Measurements from ENCODE around the gene OSBPL10. TPM values are rescaled to one million over a fixed set of nuclear protein-coding genes. Genes with fewer than 3 reads are reported as not detected.

OSBPL10 gene
- total and polyA plus RNA-seq, 2 donors (not counting 1 experiment from before 2014, with no cell fraction given): 7.1 to 7.5 TPM

DNA sequence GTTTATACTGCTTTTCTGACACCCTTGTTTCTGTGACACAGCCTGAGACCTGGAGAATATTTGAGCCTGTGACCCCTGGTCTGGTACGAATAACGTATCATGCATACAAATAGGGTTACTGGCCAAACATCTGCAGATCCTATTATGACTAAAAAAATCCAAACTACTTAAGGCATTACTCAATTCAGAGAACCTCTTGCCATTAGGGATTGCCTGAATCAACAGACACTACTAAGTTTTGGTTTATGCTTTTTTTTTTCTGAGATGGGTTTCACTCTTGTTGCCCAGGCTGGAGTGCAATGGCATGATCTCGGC, 35.4 kb downstream of the OSBPL10 start:
- Histone ChIP-seq H3K4me3 (replicated peaks in 1 of 4; ENCODE audit: control extremely low read depth in 1 of 4, insufficient read depth in 1 of 4, low read depth in 3 of 4, low read length in 4 of 4) (no peak overlapping the region), H3K27ac (ENCODE audit: insufficient read depth, low read length) (no peak overlapping the region), H3K9me3 (ENCODE audit: control insufficient read depth, insufficient read depth, low read depth, low read length) (no peaks in the 10 kb centered on the region), H3K27me3 (ENCODE audit: control insufficient read depth, insufficient read depth, low read length) (no peaks in the 10 kb centered on the region), H3K4me2 (ENCODE audit: extremely low read depth, insufficient read depth, low read length) (no peak overlapping the region), H3K9ac (ENCODE audit: insufficient read depth, low read length) (no peak overlapping the region), H3K36me3 (ENCODE audit: control insufficient read depth, insufficient read depth, low read length) (no peaks in the 10 kb centered on the region), H3K79me2 (ENCODE audit: control insufficient read depth, insufficient read depth, low read length) (no peaks in the 10 kb centered on the region), H3K4me1 (ENCODE audit: control insufficient read depth, extremely low read depth, insufficient read depth, low read length) (peaks cover 3% of the 10 kb centered on the region), H2AFZ (ENCODE audit: low read length) (no peak overlapping the region), H4K20me1 (ENCODE audit: control insufficient read depth, extremely low read depth, insufficient read depth, low read length) (no peaks in the 10 kb centered on the region)
- peak; percentile 56 to 68 for DNase-seq (ENCODE audit: low read depth in 2 of 2)
- no peak for TF ChIP-seq EZH2 (IDR thresholded peaks at IDR 0.05; ENCODE audit: low read length, missing control alignments)
- TF ChIP-seq, protein P1, sequence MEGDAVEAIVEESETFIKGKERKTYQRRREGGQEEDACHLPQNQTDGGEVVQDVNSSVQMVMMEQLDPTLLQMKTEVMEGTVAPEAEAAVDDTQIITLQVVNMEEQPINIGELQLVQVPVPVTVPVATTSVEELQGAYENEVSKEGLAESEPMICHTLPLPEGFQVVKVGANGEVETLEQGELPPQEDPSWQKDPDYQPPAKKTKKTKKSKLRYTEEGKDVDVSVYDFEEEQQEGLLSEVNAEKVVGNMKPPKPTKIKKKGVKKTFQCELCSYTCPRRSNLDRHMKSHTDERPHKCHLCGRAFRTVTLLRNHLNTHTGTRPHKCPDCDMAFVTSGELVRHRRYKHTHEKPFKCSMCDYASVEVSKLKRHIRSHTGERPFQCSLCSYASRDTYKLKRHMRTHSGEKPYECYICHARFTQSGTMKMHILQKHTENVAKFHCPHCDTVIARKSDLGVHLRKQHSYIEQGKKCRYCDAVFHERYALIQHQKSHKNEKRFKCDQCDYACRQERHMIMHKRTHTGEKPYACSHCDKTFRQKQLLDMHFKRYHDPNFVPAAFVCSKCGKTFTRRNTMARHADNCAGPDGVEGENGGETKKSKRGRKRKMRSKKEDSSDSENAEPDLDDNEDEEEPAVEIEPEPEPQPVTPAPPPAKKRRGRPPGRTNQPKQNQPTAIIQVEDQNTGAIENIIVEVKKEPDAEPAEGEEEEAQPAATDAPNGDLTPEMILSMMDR (conservative IDR thresholded peaks at IDR 0.05 in 1 of 2, IDR thresholded peaks at IDR 0.05 in 1 of 2; ENCODE audit: low read depth in 1 of 2, low read length in 2 of 2): no peak

DNA sequence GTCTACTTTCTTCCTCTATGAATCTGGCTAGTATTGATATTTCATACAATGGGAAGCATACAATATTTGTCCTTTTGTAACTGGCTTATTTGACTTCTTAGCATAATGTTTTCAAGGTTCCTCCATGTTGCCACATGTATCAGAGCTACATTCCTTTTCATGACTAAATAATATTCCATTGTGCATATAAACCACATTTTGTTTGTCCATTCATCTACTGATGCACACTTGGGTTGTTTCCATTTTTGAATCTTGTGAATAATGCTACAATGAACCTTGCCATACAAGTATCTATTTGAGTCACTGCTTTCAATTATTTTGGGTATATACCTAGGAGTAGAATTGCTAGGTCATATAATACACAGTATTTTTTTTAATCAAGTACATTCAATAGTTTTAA, 38.0 kb downstream of the OSBPL10 start:
- no peak overlapping the region for H3K4me2 ChIP-seq (ENCODE audit: extremely low read depth, insufficient read depth, low read length)
- no peaks in the 10 kb centered on the region for H3K36me3 ChIP-seq (ENCODE audit: control insufficient read depth, insufficient read depth, low read length)
- H3K27ac ChIP-seq (ENCODE audit: insufficient read depth, low read length): no peak overlapping the region
- H4K20me1 ChIP-seq (ENCODE audit: control insufficient read depth, extremely low read depth, insufficient read depth, low read length): no peaks in the 10 kb centered on the region
- H3K9ac ChIP-seq (ENCODE audit: insufficient read depth, low read length): no peak overlapping the region
- H3K9me3 ChIP-seq (ENCODE audit: control insufficient read depth, insufficient read depth, low read depth, low read length): no peaks in the 10 kb centered on the region
- H2AFZ ChIP-seq (ENCODE audit: low read length): no peak overlapping the region
- no peaks in the 10 kb centered on the region for H3K27me3 ChIP-seq (ENCODE audit: control insufficient read depth, insufficient read depth, low read length)
- no peaks in the 10 kb centered on the region for H3K79me2 ChIP-seq (ENCODE audit: control insufficient read depth, insufficient read depth, low read length)
- H3K4me3 ChIP-seq (replicated peaks in 1 of 4; ENCODE audit: control extremely low read depth in 1 of 4, insufficient read depth in 1 of 4, low read depth in 3 of 4, low read length in 4 of 4): no peak overlapping the region
- DNase-seq (ENCODE audit: low read depth in 2 of 2): no peak
- H3K4me1 ChIP-seq (ENCODE audit: control insufficient read depth, extremely low read depth, insufficient read depth, low read length): peaks cover 3% of the 10 kb centered on the region
- TF ChIP-seq, protein P1 (conservative IDR thresholded peaks at IDR 0.05 in 1 of 2, IDR thresholded peaks at IDR 0.05 in 1 of 2; ENCODE audit: low read depth in 1 of 2, low read length in 2 of 2): no peak
- no peak for TF ChIP-seq EZH2 (IDR thresholded peaks at IDR 0.05; ENCODE audit: low read length, missing control alignments)

DNA sequence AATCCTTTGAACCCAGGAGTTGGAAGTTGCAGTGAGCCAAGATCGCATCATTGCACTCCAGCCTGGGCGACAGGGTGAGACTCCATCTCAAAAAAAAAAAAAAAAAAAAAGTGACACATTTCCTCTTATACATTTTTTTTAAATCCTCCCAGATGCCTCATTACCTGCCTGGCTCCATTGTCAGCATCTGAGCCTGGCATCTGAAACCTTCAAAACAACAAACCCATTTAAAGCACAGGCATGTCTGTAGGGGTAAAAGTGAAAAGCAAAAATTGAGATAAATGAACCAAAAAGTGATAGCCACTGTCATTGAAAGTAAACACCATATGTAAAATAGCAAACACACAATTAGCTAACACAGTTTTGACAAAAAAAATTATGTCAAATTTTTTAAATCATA, 38.6 kb downstream of the OSBPL10 start:
- Histone ChIP-seq H3K4me2 (ENCODE audit: extremely low read depth, insufficient read depth, low read length) (no peak overlapping the region), H4K20me1 (ENCODE audit: control insufficient read depth, extremely low read depth, insufficient read depth, low read length) (no peaks in the 10 kb centered on the region), H3K9me3 (ENCODE audit: control insufficient read depth, insufficient read depth, low read depth, low read length) (no peaks in the 10 kb centered on the region), H3K36me3 (ENCODE audit: control insufficient read depth, insufficient read depth, low read length) (no peaks in the 10 kb centered on the region), H3K27ac (ENCODE audit: insufficient read depth, low read length) (no peak overlapping the region), H3K79me2 (ENCODE audit: control insufficient read depth, insufficient read depth, low read length) (no peaks in the 10 kb centered on the region), H3K27me3 (ENCODE audit: control insufficient read depth, insufficient read depth, low read length) (no peaks in the 10 kb centered on the region), H3K4me1 (ENCODE audit: control insufficient read depth, extremely low read depth, insufficient read depth, low read length) (peaks cover 3% of the 10 kb centered on the region), H3K9ac (ENCODE audit: insufficient read depth, low read length) (no peak overlapping the region), H3K4me3 (replicated peaks in 1 of 4; ENCODE audit: control extremely low read depth in 1 of 4, insufficient read depth in 1 of 4, low read depth in 3 of 4, low read length in 4 of 4) (no peak overlapping the region), H2AFZ (ENCODE audit: low read length) (no peak overlapping the region)
- DNase-seq (ENCODE audit: low read depth in 2 of 2): no peak
- TF ChIP-seq, protein P1 (conservative IDR thresholded peaks at IDR 0.05 in 1 of 2, IDR thresholded peaks at IDR 0.05 in 1 of 2; ENCODE audit: low read depth in 1 of 2, low read length in 2 of 2): no peak
- no peak for TF ChIP-seq EZH2 (IDR thresholded peaks at IDR 0.05; ENCODE audit: low read length, missing control alignments)

All from fibroblast of lung (primary cell).